Measurements from ENCODE around the gene TENT4A. TPM values are rescaled to one million over a fixed set of nuclear protein-coding genes. Genes with fewer than 3 reads are reported as not detected.

TENT4A gene
- total RNA-seq, 1 experiment from 2014 or later, result 29.6 TPM

DNA sequence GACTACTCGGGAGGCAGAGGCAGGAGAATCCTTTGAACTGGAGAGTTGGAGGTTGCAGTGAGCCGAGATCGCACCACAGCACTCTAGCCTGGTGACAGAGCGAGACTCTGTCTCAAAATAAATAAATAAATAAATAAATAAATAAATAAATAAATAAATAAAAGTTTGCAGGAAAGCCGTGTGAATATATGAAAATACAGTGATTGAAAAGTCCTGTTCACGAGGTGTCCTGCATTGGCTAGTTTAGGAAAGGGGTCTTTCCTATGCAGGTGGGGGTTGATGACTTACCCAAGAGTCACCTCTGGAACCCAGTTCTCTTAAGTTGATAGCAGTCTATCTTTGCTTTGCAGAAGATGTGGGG is 7.3 kb downstream of the TENT4A start:
- TF ChIP-seq, protein P1, sequence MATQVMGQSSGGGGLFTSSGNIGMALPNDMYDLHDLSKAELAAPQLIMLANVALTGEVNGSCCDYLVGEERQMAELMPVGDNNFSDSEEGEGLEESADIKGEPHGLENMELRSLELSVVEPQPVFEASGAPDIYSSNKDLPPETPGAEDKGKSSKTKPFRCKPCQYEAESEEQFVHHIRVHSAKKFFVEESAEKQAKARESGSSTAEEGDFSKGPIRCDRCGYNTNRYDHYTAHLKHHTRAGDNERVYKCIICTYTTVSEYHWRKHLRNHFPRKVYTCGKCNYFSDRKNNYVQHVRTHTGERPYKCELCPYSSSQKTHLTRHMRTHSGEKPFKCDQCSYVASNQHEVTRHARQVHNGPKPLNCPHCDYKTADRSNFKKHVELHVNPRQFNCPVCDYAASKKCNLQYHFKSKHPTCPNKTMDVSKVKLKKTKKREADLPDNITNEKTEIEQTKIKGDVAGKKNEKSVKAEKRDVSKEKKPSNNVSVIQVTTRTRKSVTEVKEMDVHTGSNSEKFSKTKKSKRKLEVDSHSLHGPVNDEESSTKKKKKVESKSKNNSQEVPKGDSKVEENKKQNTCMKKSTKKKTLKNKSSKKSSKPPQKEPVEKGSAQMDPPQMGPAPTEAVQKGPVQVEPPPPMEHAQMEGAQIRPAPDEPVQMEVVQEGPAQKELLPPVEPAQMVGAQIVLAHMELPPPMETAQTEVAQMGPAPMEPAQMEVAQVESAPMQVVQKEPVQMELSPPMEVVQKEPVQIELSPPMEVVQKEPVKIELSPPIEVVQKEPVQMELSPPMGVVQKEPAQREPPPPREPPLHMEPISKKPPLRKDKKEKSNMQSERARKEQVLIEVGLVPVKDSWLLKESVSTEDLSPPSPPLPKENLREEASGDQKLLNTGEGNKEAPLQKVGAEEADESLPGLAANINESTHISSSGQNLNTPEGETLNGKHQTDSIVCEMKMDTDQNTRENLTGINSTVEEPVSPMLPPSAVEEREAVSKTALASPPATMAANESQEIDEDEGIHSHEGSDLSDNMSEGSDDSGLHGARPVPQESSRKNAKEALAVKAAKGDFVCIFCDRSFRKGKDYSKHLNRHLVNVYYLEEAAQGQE (IDR thresholded peaks at IDR 0.05; ENCODE audit: insufficient read depth in 1 of 2, low read depth in 2 of 2, low read length in 1 of 2), result no peak
- TF ChIP-seq SIN3A (IDR thresholded peaks at IDR 0.05; ENCODE audit: borderline replicate concordance, insufficient read depth, low read depth, low read length), result no peak
- no peak for TF ChIP-seq POLR2AphosphoS5 (IDR thresholded peaks at IDR 0.05; ENCODE audit: low read depth, low read length)
- TF ChIP-seq, protein P2, sequence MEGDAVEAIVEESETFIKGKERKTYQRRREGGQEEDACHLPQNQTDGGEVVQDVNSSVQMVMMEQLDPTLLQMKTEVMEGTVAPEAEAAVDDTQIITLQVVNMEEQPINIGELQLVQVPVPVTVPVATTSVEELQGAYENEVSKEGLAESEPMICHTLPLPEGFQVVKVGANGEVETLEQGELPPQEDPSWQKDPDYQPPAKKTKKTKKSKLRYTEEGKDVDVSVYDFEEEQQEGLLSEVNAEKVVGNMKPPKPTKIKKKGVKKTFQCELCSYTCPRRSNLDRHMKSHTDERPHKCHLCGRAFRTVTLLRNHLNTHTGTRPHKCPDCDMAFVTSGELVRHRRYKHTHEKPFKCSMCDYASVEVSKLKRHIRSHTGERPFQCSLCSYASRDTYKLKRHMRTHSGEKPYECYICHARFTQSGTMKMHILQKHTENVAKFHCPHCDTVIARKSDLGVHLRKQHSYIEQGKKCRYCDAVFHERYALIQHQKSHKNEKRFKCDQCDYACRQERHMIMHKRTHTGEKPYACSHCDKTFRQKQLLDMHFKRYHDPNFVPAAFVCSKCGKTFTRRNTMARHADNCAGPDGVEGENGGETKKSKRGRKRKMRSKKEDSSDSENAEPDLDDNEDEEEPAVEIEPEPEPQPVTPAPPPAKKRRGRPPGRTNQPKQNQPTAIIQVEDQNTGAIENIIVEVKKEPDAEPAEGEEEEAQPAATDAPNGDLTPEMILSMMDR (IDR thresholded peaks at IDR 0.05), result no peak
- TF ChIP-seq TCF7L2 (IDR thresholded peaks at IDR 0.05; ENCODE audit: low read depth, low read length), result no peak
- in situ Hi-C loops (cut with HindIII; ENCODE audit: low pct_unique_long_range_greater_than_20kb, low sequenced_read_pairs), result no loop called here

DNA sequence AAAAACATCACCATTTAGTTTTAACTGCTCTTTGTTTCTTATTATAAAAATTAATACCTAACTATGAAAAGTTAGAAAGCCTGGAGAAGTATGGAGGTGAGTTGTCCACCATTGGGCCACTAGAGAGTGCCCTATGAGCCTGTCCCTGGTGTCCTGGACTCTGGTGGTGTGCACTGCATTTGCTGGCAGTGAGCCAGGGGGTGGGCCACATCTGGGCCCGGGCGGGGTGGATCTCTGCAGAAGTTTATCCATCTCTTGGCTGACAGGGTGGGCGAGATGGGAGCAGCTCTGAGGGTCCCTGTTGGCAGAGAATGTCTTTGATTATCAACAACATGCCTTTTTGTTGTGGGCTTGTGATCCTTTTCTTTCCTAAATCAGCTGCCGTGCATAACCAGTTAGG is 8.2 kb downstream of the TENT4A start:
- no peak for DNase-seq (ENCODE audit: low read depth, low spot score)
- peak; percentile 48; the same call in 1 of the 2 replicates for ATAC-seq
- no peaks in the 10 kb centered on the region for H3K27me3 ChIP-seq (ENCODE audit: control insufficient read depth, insufficient read depth, low read length)
- no peak for TF ChIP-seq POLR2AphosphoS5 (IDR thresholded peaks at IDR 0.05; ENCODE audit: low read depth, low read length)
- no peak for TF ChIP-seq SIN3A (IDR thresholded peaks at IDR 0.05; ENCODE audit: borderline replicate concordance, insufficient read depth, low read depth, low read length)
- peaks cover 40% of the 10 kb centered on the region for H3K4me1 ChIP-seq (ENCODE audit: control insufficient read depth, insufficient read depth, low read length)
- in situ Hi-C loops (cut with HindIII; ENCODE audit: low pct_unique_long_range_greater_than_20kb, low sequenced_read_pairs), result no loop called here
- no peaks in the 10 kb centered on the region for H3K9me3 ChIP-seq (ENCODE audit: control insufficient read depth, insufficient read depth, low read depth, low read length)
- intact Hi-C loops (cut with micrococcal nuclease; ENCODE audit: unreplicated experiment), result no loop called here
- POLR2A ChIA-PET, result no interaction called here
- 0 out of 4 replicates have a peak overlapping the region, but pooled peaks of 1 of the 2 experiments have one; percentile 12 for H3K4me3 ChIP-seq (ENCODE audit: low read depth in 2 of 2, low read length in 2 of 2)
- CTCF ChIA-PET, result no interaction called here
- no peaks in the 10 kb centered on the region; the same call in 1 of the 2 replicates for H3K36me3 ChIP-seq (ENCODE audit: control insufficient read depth, insufficient read depth, low read length)
- BruUV-seq (replicated peaks), result no TSS peak
- peak overlapping the region; percentile 56 for H3K27ac ChIP-seq (ENCODE audit: low read length)

More for the DNA sequence above, 7.3 kb downstream of the TENT4A start:
- Histone ChIP-seq H3K4me3 (ENCODE audit: low read depth in 2 of 2, low read length in 2 of 2) (no peak overlapping the region), H3K9me3 (ENCODE audit: control insufficient read depth, insufficient read depth, low read depth, low read length) (no peaks in the 10 kb centered on the region), H3K4me1 (ENCODE audit: control insufficient read depth, insufficient read depth, low read length) (peaks cover 49% of the 10 kb centered on the region), H3K36me3 (ENCODE audit: control insufficient read depth, insufficient read depth, low read length) (no peaks in the 10 kb centered on the region; the same call in 1 of the 2 replicates), H3K27me3 (ENCODE audit: control insufficient read depth, insufficient read depth, low read length) (no peaks in the 10 kb centered on the region), H3K27ac (ENCODE audit: low read length) (no peak overlapping the region)
- ATAC-seq (no peak), DNase-seq (ENCODE audit: low read depth, low spot score) (no peak)
- BruUV-seq (replicated peaks), result no TSS peak
- intact Hi-C loops (cut with micrococcal nuclease; ENCODE audit: unreplicated experiment), result no loop called here
- ChIA-PET CTCF (no interaction called here), POLR2A (no interaction called here)

DNA sequence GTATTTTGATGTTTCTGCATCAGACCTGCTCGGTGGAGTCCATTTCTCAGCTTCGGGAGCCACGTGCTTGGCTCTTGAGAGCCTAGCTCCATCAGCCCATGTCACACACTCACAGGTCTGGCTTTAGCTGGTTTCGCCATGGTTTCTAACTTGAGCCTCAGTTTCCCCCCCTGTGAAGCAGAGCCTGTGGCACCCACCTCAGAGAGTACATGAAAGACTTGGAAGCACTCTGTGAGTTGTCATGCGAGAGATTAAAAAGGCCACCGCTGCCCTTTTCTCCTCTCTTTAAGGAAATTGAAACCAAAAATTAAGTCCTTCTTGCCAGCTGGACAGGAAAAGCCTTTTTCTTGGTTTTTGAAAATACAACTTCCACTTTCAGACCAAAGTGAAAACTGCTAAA is 8.8 kb downstream of the TENT4A start:
- Histone ChIP-seq H3K27me3 (ENCODE audit: control insufficient read depth, insufficient read depth, low read length) (no peaks in the 10 kb centered on the region), H3K36me3 (ENCODE audit: control insufficient read depth, insufficient read depth, low read length) (no peaks in the 10 kb centered on the region; the same call in 1 of the 2 replicates), H3K9me3 (ENCODE audit: control insufficient read depth, insufficient read depth, low read depth, low read length) (no peaks in the 10 kb centered on the region), H3K27ac (ENCODE audit: low read length) (peak overlapping the region; percentile 56), H3K4me3 (ENCODE audit: low read depth in 2 of 2, low read length in 2 of 2) (no peak overlapping the region), H3K4me1 (ENCODE audit: control insufficient read depth, insufficient read depth, low read length) (peaks cover 34% of the 10 kb centered on the region)
- TF ChIP-seq, protein P2 (IDR thresholded peaks at IDR 0.05), result no peak
- TF ChIP-seq, protein P1 (IDR thresholded peaks at IDR 0.05; ENCODE audit: insufficient read depth in 1 of 2, low read depth in 2 of 2, low read length in 1 of 2), result no peak
- POLR2A ChIA-PET, result no interaction called here
- CTCF ChIA-PET, result no interaction called here
- no TSS peak for BruUV-seq (replicated peaks)
- ATAC-seq, result no peak
- in situ Hi-C loops (cut with HindIII; ENCODE audit: low pct_unique_long_range_greater_than_20kb, low sequenced_read_pairs) (no loop called here), intact Hi-C loops (cut with micrococcal nuclease; ENCODE audit: unreplicated experiment) (no loop called here)
- no peak for DNase-seq (ENCODE audit: low read depth, low spot score)
